Limb (tissue), 2 donors: ENCODE measurements around the gene EIF5B.

Source experiments
- DNase-seq, 2 donors: peaks; one replicate each; pipeline ENCODE4 v3.0.0-alpha.2; 2016; ENCODE audit errors: extremely low spot score in 2 of 2

Gene EIF5B

GRCh38 chr2:99410276-99410675 is 73.1 kb downstream of the EIF5B start:
- no peak for DNase-seq

DNA sequence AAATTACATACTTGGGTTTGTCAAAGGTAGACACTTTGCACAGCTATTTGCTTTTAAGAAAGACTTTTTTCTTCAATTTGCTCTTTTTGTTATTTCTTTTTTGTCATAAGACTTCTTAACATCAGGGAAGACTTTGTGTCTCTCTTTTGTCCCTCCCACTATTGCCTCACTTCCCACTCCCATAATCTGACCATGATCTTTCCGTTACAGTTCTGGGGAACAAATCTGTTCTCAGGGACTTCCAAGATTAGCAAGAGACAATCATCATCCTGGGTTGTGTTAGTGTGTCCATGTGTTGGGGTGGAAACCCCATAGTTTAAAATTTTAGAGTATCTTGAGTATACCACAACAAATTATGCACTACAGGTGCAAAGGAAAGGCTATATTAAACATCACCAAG is 77.4 kb downstream of the EIF5B start:
- no peak for DNase-seq

DNA sequence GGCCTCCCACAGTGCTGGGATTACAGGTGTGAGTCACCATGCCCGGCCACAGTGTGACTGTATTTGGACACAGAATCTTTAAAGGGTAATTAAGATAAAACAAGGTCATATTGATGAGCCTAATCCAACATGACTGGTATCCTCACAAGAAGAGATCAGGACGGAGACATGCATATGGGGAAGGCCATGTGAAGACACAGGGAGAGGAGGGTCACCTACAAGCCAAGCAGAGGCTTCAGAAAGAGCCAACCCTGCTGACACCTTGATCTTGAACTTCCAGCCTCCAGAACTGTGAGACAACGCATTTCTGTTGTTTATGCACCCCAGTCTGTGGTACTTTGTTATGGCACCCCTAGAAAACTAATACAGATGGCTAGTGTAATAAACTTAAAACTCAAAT is 80.2 kb downstream of the EIF5B start:
- no peak for DNase-seq

DNA sequence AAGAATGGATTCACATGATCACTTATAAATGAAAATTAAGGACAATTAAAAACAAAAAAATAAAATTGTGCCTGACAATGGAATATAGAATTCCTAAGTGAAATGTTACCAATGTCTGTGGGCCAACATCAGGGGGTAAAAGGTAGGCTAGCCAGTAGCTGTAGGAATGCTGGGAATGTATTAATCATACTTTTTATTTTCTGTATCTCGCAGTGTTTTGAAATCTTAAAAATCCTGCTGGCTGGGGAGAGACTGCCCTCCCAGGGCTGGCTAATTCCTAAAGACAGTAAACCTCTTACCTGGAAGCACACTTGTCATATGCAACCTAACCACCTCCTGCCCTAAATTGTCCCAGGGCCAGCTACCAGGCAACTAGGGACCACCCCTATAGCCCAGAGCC is 82.8 kb downstream of the EIF5B start:
- DNase-seq, result no peak

GRCh38 chr2:99420751-99421299 is 83.6 kb downstream of the EIF5B start:
- DNase-seq, result no peak

GRCh38 chr2:99421469-99421868 is 84.3 kb downstream of the EIF5B start:
- no peak for DNase-seq

GRCh38 chr2:99422599-99422998 is 85.4 kb downstream of the EIF5B start:
- no peak for DNase-seq

GRCh38 chr2:99424371-99424770 is 87.2 kb downstream of the EIF5B start:
- DNase-seq, result no peak

DNA sequence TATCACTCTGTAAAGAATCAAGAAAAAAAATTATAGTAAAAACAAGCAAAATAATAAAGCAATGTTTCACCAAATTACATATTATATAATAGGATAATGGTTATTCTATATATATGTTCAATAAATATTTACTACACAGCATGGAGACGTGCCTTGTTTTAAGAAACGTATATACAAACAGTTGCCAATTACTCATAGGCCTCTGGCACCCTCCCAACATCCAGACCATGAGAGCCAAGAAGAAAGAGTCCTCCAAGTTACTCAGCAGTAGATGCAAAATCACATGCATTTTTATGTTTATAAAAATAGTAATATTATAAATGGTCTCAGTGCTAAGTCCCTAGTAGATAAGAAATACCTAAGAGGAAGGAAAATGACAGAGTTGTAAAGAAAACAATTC is 87.8 kb downstream of the EIF5B start:
- peak in 1 of 2 donors; percentile 15 for DNase-seq

DNA sequence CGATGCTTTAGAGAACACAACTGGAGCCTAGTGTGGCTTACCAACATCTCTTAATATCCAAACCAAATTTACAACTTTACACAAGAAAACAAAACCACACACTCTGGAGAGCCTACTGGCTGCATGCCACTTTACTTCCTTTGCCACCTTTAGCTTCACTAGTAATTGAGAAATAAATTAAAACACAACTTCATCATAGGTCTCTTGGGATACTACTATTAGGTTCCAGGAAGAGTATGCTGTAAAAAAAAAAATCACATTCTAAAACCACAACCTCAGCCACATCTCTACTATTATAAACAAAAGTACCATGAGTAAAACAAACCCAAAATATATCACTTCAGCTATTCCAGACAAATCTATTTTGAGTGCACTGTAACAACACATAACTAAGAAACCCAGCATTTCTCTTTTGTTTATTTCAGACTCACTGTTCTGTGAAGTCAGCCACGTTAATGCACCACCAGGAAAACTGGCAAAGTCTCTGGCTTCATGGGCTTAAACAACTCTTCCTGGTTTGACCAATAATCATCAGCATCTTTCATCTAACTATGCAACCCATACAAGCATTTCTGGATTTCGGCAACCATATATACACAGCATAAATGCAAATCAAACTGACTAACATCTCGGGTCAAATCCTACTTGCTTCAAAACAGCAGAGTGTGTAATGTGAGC is 93.6 kb downstream of the EIF5B start:
- DNase-seq, result no peak

GRCh38 chr2:99431587-99432275 is 94.5 kb downstream of the EIF5B start:
- no peak for DNase-seq

GRCh38 chr2:99433340-99433739 is 96.2 kb downstream of the EIF5B start:
- DNase-seq, result no peak

DNA sequence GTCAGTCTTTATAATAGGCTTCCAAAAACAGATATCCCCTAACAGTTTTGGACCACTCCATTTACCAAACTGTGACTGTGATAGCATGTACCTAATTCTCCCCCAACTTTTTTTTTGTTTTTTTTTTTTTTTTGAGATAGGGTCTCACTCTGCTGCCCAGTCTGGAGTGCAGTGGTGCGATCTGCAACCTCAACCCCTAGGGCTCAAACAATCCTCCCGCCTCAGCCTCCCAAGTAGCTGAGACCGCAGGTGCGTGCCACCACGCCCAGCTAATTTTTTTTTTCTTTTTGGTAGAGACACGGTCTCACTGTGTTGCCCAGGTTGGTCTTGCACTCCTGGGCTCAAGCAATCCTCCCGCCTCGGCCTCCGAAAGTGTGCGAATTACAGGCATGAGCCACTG is 99.7 kb downstream of the EIF5B start:
- DNase-seq, result no peak

- DNase-seq, result no peak
These were observed 102.8 kb downstream of the EIF5B start for GRCh38 chr2:99439971-99440505.

- no peak for DNase-seq
These were observed 105.6 kb downstream of the EIF5B start for GRCh38 chr2:99442837-99443236.

GRCh38 chr2:99444222-99444621 is 107.0 kb downstream of the EIF5B start:
- no peak for DNase-seq

- DNase-seq, result no peak
These were observed 107.9 kb downstream of the EIF5B start for GRCh38 chr2:99445065-99445464.

- no peak for DNase-seq
These were observed 111.4 kb downstream of the EIF5B start for GRCh38 chr2:99448556-99448955.

DNA sequence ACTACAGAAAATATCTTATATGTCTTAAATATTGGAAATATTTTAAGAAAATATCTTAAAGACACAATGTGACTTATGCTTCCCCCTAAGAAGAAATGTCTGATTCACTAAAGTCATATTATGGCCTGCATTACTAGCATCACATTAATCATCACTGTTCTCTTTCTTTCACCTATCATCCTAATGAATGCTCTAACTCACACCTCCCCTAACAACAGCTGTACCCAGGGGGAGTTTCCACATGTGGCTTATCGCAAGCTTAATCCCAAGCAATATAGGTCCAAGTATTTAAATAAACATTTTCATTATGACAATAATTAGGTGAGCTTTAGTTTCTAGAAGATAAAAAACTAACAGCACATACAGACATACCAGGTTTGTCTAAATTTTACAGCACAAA is 113.0 kb downstream of the EIF5B start:
- no peak for DNase-seq
